ENCODE measurements around the gene CFAP61. TPM values are rescaled to one million over a fixed set of nuclear protein-coding genes. Genes with fewer than 3 reads are reported as not detected.

CFAP61 gene
- total and polyA plus RNA-seq, 12 donors = 0.53 to 3.6 (median 1.1) TPM; not detected in 3

- Histone ChIP-seq H3K36me3 (replicated peaks in 1 of 2) (no peaks in the 10 kb centered on the region), H3K4me3 (no peak overlapping the region), H3K27ac (no peak overlapping the region), H3K4me1 (replicated peaks in 1 of 2) (no peaks in the 10 kb centered on the region), H3K9me3 (replicated peaks in 1 of 3) (no peaks in the 10 kb centered on the region), H3K27me3 (no peaks in the 10 kb centered on the region)
- 93 to 98% (median 95%) methylated on average over 3 of the region's 3 CpGs; no CpG with 5 or more reads in 1 of the 4 donors for WGBS, 4 donors
- intact Hi-C loops (cut with DNase I) = no loop called here
- TF ChIP-seq POLR2A (IDR thresholded peaks at IDR 0.05) = no peak
- TF ChIP-seq, protein P1, sequence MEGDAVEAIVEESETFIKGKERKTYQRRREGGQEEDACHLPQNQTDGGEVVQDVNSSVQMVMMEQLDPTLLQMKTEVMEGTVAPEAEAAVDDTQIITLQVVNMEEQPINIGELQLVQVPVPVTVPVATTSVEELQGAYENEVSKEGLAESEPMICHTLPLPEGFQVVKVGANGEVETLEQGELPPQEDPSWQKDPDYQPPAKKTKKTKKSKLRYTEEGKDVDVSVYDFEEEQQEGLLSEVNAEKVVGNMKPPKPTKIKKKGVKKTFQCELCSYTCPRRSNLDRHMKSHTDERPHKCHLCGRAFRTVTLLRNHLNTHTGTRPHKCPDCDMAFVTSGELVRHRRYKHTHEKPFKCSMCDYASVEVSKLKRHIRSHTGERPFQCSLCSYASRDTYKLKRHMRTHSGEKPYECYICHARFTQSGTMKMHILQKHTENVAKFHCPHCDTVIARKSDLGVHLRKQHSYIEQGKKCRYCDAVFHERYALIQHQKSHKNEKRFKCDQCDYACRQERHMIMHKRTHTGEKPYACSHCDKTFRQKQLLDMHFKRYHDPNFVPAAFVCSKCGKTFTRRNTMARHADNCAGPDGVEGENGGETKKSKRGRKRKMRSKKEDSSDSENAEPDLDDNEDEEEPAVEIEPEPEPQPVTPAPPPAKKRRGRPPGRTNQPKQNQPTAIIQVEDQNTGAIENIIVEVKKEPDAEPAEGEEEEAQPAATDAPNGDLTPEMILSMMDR (IDR thresholded peaks at IDR 0.05) = no peak
- DNase-seq = no peak
These were observed 349.7 kb downstream of the CFAP61 start for GRCh38 chr20:20401991-20402390.

GRCh38 chr20:20404633-20405032 lies 352.3 kb downstream of the CFAP61 start:
- intact Hi-C loops (cut with DNase I) = no loop called here
- Histone ChIP-seq H3K27me3 (no peaks in the 10 kb centered on the region), H3K9me3 (replicated peaks in 1 of 3) (no peaks in the 10 kb centered on the region), H3K4me1 (replicated peaks in 1 of 2) (no peaks in the 10 kb centered on the region), H3K36me3 (replicated peaks in 1 of 2) (no peaks in the 10 kb centered on the region), H3K27ac (no peak overlapping the region), H3K4me3 (no peak overlapping the region)
- TF ChIP-seq, protein P1 (IDR thresholded peaks at IDR 0.05) = no peak
- no peak for TF ChIP-seq POLR2A (IDR thresholded peaks at IDR 0.05)
- WGBS, 4 donors = 60 to 67% (median 62%) methylated on average over 5 of the region's 5 CpGs
- peak in 2 of 7 donors; percentile 21 to 29 for DNase-seq

- H3K36me3 ChIP-seq (replicated peaks in 1 of 2) = no peaks in the 10 kb centered on the region
- no peak overlapping the region for H3K27ac ChIP-seq
- no peaks in the 10 kb centered on the region for H3K9me3 ChIP-seq (replicated peaks in 1 of 3)
- H3K4me3 ChIP-seq = no peak overlapping the region
- TF ChIP-seq, protein P1 (IDR thresholded peaks at IDR 0.05) = no peak
- TF ChIP-seq POLR2A (IDR thresholded peaks at IDR 0.05) = no peak
- no peaks in the 10 kb centered on the region for H3K27me3 ChIP-seq
- DNase-seq = no peak
- peaks cover 0 to 5% of the 10 kb centered on the region in 2 donors for H3K4me1 ChIP-seq (replicated peaks in 1 of 2)
- intact Hi-C loops (cut with DNase I) = no loop called here
- WGBS, 4 donors = 89 to 94% (median 91%) methylated on average over 10 of the region's 10 CpGs
These were observed 353.3 kb downstream of the CFAP61 start for GRCh38 chr20:20405623-20406022.

DNA sequence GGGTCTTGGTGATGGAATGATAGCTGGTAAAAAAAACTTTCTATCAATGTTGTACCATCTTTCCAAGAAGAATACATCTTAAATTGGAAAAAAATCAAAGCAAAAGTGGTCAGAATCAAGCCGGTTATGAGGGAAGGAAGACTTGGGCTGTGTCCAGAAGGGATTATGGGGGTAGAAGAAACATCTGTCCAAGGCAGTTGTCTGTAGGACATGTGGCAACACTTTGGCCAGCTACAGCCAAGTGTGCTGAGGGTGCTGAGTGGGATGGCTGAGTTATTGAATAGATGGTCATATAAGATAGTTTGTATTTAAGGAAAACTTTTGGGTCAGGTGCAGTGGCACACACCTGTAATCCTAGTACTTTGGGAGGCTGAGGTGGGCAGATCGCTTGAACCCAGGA lies 354.0 kb downstream of the CFAP61 start:
- H3K27me3 ChIP-seq = no peaks in the 10 kb centered on the region
- TF ChIP-seq, protein P1 (IDR thresholded peaks at IDR 0.05) = no peak
- no peak for TF ChIP-seq POLR2A (IDR thresholded peaks at IDR 0.05)
- no peaks in the 10 kb centered on the region for H3K9me3 ChIP-seq (replicated peaks in 1 of 3)
- peaks cover 0 to 5% of the 10 kb centered on the region in 2 donors for H3K4me1 ChIP-seq (replicated peaks in 1 of 2)
- H3K4me3 ChIP-seq = no peak overlapping the region
- WGBS, 4 donors = 93 to 96% (median 95%) methylated on average over 2 of the region's 2 CpGs
- H3K27ac ChIP-seq = no peak overlapping the region
- DNase-seq = no peak
- intact Hi-C loops (cut with DNase I) = no loop called here
- H3K36me3 ChIP-seq (replicated peaks in 1 of 2) = no peaks in the 10 kb centered on the region

All from adrenal gland (tissue), 12 donors.